Upper lobe of left lung (tissue), 4 donors: Measurements from ENCODE around the gene CELF5.

Experiments
- POLR2AphosphoS5 ChIP-seq, 2 donors: sonication (generic); formaldehyde crosslinking; IDR thresholded peaks; one replicate each; pipeline ENCODE4 v1.5.1; 2017; ENCODE audit warnings: antibody characterized with exemption in 2 of 2
- TF ChIP-seq, protein P1 (sequence below), 6 experiments: fragments of 450-650 bp in 4 of 6; fragments of 200-600 bp in 2 of 6; sonication (generic) in 2 of 6; IDR thresholded peaks; one replicate each; pipeline ENCODE4 v1.5.1; 2016 to 2019; ENCODE audit warnings: antibody characterized with exemption in 6 of 6

DNA sequence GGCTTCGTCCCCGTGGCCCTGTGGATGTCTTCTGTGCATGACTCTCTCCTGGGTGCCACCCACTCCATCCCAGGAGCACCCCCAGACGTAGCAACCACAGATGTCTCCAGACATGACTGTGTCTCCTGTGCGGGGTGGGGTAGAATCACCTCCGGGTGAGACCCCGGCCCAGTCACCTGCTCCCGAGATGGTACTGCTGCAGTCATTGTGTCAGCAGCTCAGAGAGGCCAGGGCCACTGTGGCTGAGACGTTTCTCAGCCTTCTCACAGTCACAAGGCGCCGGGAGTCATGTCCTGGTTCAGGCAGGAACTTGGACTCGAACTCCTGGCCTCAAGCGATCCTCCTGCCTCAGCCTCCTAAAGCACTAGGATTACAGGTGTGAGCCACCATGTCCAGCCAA, 22.1 kb upstream of the CELF5 start:
- TF ChIP-seq POLR2AphosphoS5 (IDR thresholded peaks at IDR 0.05) = no peak
- TF ChIP-seq, protein P1, sequence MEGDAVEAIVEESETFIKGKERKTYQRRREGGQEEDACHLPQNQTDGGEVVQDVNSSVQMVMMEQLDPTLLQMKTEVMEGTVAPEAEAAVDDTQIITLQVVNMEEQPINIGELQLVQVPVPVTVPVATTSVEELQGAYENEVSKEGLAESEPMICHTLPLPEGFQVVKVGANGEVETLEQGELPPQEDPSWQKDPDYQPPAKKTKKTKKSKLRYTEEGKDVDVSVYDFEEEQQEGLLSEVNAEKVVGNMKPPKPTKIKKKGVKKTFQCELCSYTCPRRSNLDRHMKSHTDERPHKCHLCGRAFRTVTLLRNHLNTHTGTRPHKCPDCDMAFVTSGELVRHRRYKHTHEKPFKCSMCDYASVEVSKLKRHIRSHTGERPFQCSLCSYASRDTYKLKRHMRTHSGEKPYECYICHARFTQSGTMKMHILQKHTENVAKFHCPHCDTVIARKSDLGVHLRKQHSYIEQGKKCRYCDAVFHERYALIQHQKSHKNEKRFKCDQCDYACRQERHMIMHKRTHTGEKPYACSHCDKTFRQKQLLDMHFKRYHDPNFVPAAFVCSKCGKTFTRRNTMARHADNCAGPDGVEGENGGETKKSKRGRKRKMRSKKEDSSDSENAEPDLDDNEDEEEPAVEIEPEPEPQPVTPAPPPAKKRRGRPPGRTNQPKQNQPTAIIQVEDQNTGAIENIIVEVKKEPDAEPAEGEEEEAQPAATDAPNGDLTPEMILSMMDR (IDR thresholded peaks at IDR 0.05) = no peak
